ENCODE results near the gene TSPAN4. TPM values are rescaled to one million over a fixed set of nuclear protein-coding genes. Genes with fewer than 3 reads are reported as not detected.

Gene TSPAN4
- total RNA-seq, 2 donors from 2014 or later, result 2.1 to 3.0 TPM

- DNase-seq (no peak), ATAC-seq (no peak)
- no peaks in the 10 kb centered on the region for H3K36me3 Mint-ChIP-seq (ENCODE audit: low read depth)
- H3K9me3 ChIP-seq (ENCODE audit: control insufficient read depth, low read length, poor library complexity, severe bottlenecking), result no peaks in the 10 kb centered on the region
- H3K4me3 Mint-ChIP-seq, result peak overlapping the region; percentile 31
- H3K4me1 Mint-ChIP-seq, result no peaks in the 10 kb centered on the region
- no peak overlapping the region for H3K27ac Mint-ChIP-seq
- no peaks in the 10 kb centered on the region for H3K27me3 Mint-ChIP-seq
Measured at GRCh38 chr11:859394-860131, 16.9 kb downstream of the TSPAN4 start.

GRCh38 chr11:860234-861104 lies 17.8 kb downstream of the TSPAN4 start:
- DNase-seq (no peak), ATAC-seq (no peak)
- no peak overlapping the region for H3K27ac Mint-ChIP-seq
- H3K4me3 Mint-ChIP-seq, result no peak overlapping the region
- H3K36me3 Mint-ChIP-seq (ENCODE audit: low read depth), result no peaks in the 10 kb centered on the region
- H3K4me1 Mint-ChIP-seq, result no peaks in the 10 kb centered on the region
- no peaks in the 10 kb centered on the region for H3K27me3 Mint-ChIP-seq
- H3K9me3 ChIP-seq (ENCODE audit: control insufficient read depth, low read length, poor library complexity, severe bottlenecking), result no peaks in the 10 kb centered on the region

GRCh38 chr11:861105-861479 lies 18.4 kb downstream of the TSPAN4 start:
- no peaks in the 10 kb centered on the region for H3K36me3 Mint-ChIP-seq (ENCODE audit: low read depth)
- H3K4me1 Mint-ChIP-seq, result no peaks in the 10 kb centered on the region
- no peak overlapping the region for H3K27ac Mint-ChIP-seq
- ATAC-seq (no peak), DNase-seq (no peak)
- no peak overlapping the region for H3K4me3 Mint-ChIP-seq
- no peaks in the 10 kb centered on the region for H3K27me3 Mint-ChIP-seq
- H3K9me3 ChIP-seq (ENCODE audit: control insufficient read depth, low read length, poor library complexity, severe bottlenecking), result no peaks in the 10 kb centered on the region

- DNase-seq, result no peak
- H3K27ac Mint-ChIP-seq, result no peak overlapping the region
Measured at GRCh38 chr11:862081-862661, 19.5 kb downstream of the TSPAN4 start.

GRCh38 chr11:862696-863022 lies 20.0 kb downstream of the TSPAN4 start:
- no peak for ATAC-seq
- H3K36me3 Mint-ChIP-seq (ENCODE audit: low read depth), result no peaks in the 10 kb centered on the region
- DNase-seq, result no peak
- no peak overlapping the region for H3K27ac Mint-ChIP-seq
- H3K27me3 Mint-ChIP-seq, result no peaks in the 10 kb centered on the region
- no peaks in the 10 kb centered on the region for H3K4me1 Mint-ChIP-seq
- H3K4me3 Mint-ChIP-seq, result no peak overlapping the region
- no peaks in the 10 kb centered on the region for H3K9me3 ChIP-seq (ENCODE audit: control insufficient read depth, low read length, poor library complexity, severe bottlenecking)

More at GRCh38 chr11:862081-862661, 19.5 kb downstream of the TSPAN4 start:
- no peaks in the 10 kb centered on the region for H3K27me3 Mint-ChIP-seq
- no peaks in the 10 kb centered on the region for H3K36me3 Mint-ChIP-seq (ENCODE audit: low read depth)
- no peak for ATAC-seq
- no peaks in the 10 kb centered on the region for H3K9me3 ChIP-seq (ENCODE audit: control insufficient read depth, low read length, poor library complexity, severe bottlenecking)
- no peaks in the 10 kb centered on the region for H3K4me1 Mint-ChIP-seq
- H3K4me3 Mint-ChIP-seq, result no peak overlapping the region

- no peak overlapping the region for H3K4me3 Mint-ChIP-seq
- no peaks in the 10 kb centered on the region for H3K9me3 ChIP-seq (ENCODE audit: control insufficient read depth, low read length, poor library complexity, severe bottlenecking)
- DNase-seq, result no peak
- H3K4me1 Mint-ChIP-seq, result no peaks in the 10 kb centered on the region
- H3K27ac Mint-ChIP-seq, result no peak overlapping the region
- no peaks in the 10 kb centered on the region for H3K36me3 Mint-ChIP-seq (ENCODE audit: low read depth)
- H3K27me3 Mint-ChIP-seq, result no peaks in the 10 kb centered on the region
- ATAC-seq, result no peak
Measured at GRCh38 chr11:863023-863909, 20.6 kb downstream of the TSPAN4 start.

GRCh38 chr11:863910-864827 lies 21.5 kb downstream of the TSPAN4 start:
- no peak for DNase-seq
- no peak for ATAC-seq
- Mint-ChIP-seq H3K27ac (no peak overlapping the region), H3K36me3 (ENCODE audit: low read depth) (no peaks in the 10 kb centered on the region), H3K4me1 (no peaks in the 10 kb centered on the region), H3K4me3 (no peak overlapping the region), H3K27me3 (no peaks in the 10 kb centered on the region)
- no peaks in the 10 kb centered on the region for H3K9me3 ChIP-seq (ENCODE audit: control insufficient read depth, low read length, poor library complexity, severe bottlenecking)

GRCh38 chr11:864898-865297 lies 22.2 kb downstream of the TSPAN4 start:
- no peak for DNase-seq
- Mint-ChIP-seq H3K36me3 (ENCODE audit: low read depth) (no peaks in the 10 kb centered on the region), H3K27ac (no peak overlapping the region), H3K4me1 (no peaks in the 10 kb centered on the region), H3K4me3 (no peak overlapping the region), H3K27me3 (no peaks in the 10 kb centered on the region)
- H3K9me3 ChIP-seq (ENCODE audit: control insufficient read depth, low read length, poor library complexity, severe bottlenecking), result no peaks in the 10 kb centered on the region
- no peak for ATAC-seq

- Mint-ChIP-seq H3K36me3 (ENCODE audit: low read depth) (no peaks in the 10 kb centered on the region), H3K4me3 (no peak overlapping the region), H3K27me3 (no peaks in the 10 kb centered on the region), H3K27ac (no peak overlapping the region), H3K4me1 (no peaks in the 10 kb centered on the region)
- no peaks in the 10 kb centered on the region for H3K9me3 ChIP-seq (ENCODE audit: control insufficient read depth, low read length, poor library complexity, severe bottlenecking)
- no peak for ATAC-seq
- no peak for DNase-seq
Measured at GRCh38 chr11:865462-866430, 23.1 kb downstream of the TSPAN4 start.

- Mint-ChIP-seq H3K27me3 (no peaks in the 10 kb centered on the region), H3K27ac (no peak overlapping the region), H3K4me3 (no peak overlapping the region), H3K4me1 (no peaks in the 10 kb centered on the region), H3K36me3 (ENCODE audit: low read depth) (no peaks in the 10 kb centered on the region)
- DNase-seq (no peak), ATAC-seq (no peak)
- H3K9me3 ChIP-seq (ENCODE audit: control insufficient read depth, low read length, poor library complexity, severe bottlenecking), result no peaks in the 10 kb centered on the region
Measured at GRCh38 chr11:866481-866880, 23.8 kb downstream of the TSPAN4 start.

- H3K4me3 Mint-ChIP-seq, result no peak overlapping the region
- no peaks in the 10 kb centered on the region for H3K36me3 Mint-ChIP-seq (ENCODE audit: low read depth)
- H3K9me3 ChIP-seq (ENCODE audit: control insufficient read depth, low read length, poor library complexity, severe bottlenecking), result no peaks in the 10 kb centered on the region
- no peaks in the 10 kb centered on the region for H3K4me1 Mint-ChIP-seq
- ATAC-seq, result no peak
- DNase-seq, result no peak
- no peaks in the 10 kb centered on the region for H3K27me3 Mint-ChIP-seq
- H3K27ac Mint-ChIP-seq, result no peak overlapping the region
Measured at GRCh38 chr11:867856-868358, 25.3 kb downstream of the TSPAN4 start.

Data from T-helper 17 cell (primary cell).